Stomach (tissue), 4 donors: Measurements from ENCODE around the gene ABCC8.

Experiments used
- EP300 ChIP-seq: sonication (generic); formaldehyde crosslinking; IDR thresholded peaks from one replicate; pipeline ENCODE4 v1.6.1; 2017; ENCODE audit warnings: antibody characterized with exemption
- TF ChIP-seq, protein P1 (sequence below), 7 experiments: fragments of 450-650 bp in 4 of 7; fragments of 200-600 bp in 3 of 7; sonication (generic) in 3 of 7; IDR thresholded peaks; one replicate each; pipeline ENCODE4 v1.5.1; 2016 to 2019; ENCODE audit warnings: antibody characterized with exemption in 7 of 7, control low read depth in 2 of 7, mild to moderate bottlenecking in 1 of 7

DNA sequence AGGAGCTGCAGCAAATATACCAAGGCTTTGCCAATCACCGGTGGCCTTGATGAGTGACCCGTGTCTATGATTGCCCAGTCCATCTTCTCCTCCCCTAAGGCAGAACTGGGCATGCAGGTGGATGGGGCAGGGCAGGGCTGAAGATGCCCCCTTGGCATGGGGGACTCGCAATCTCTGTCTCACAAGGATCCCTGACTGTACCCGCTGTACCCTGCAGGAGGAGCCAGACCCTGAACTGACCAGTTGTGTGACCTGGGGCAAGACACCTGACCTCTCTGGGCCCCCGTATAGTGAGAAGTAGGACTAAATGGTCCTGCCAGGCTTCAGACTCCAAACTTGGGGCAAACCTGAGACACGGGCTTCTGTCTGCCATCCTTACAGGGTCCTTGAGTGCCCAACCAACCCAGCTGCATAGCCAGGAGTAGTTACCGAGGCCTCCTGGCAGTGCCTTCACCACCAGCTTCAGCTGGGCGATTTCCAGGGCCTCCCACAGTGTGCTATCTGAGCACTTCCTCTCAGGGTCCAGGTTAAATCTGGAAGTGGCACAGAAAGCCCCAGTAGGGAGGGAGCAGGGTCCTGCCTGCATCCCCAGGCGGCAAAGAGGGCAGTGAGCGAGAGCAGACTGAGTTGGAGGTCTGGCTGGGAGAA lies 81.8 kb downstream of the ABCC8 start:
- TF ChIP-seq, protein P1, sequence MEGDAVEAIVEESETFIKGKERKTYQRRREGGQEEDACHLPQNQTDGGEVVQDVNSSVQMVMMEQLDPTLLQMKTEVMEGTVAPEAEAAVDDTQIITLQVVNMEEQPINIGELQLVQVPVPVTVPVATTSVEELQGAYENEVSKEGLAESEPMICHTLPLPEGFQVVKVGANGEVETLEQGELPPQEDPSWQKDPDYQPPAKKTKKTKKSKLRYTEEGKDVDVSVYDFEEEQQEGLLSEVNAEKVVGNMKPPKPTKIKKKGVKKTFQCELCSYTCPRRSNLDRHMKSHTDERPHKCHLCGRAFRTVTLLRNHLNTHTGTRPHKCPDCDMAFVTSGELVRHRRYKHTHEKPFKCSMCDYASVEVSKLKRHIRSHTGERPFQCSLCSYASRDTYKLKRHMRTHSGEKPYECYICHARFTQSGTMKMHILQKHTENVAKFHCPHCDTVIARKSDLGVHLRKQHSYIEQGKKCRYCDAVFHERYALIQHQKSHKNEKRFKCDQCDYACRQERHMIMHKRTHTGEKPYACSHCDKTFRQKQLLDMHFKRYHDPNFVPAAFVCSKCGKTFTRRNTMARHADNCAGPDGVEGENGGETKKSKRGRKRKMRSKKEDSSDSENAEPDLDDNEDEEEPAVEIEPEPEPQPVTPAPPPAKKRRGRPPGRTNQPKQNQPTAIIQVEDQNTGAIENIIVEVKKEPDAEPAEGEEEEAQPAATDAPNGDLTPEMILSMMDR (IDR thresholded peaks at IDR 0.05): no peak
- no peak for TF ChIP-seq EP300
